Measurements from ENCODE around the gene PIK3C3.

GRCh38 chr18:42080340-42080739 lies 125.3 kb downstream of the PIK3C3 start:
- TF ChIP-seq POLR2A (IDR thresholded peaks at IDR 0.05) (no peak), CTCF (IDR thresholded peaks at IDR 0.05) (no peak)

All from adrenal gland (tissue), 5 donors.